H9 (cell line): Measurements from ENCODE around the gene ZC3HAV1. TPM values are rescaled to one million over a fixed set of nuclear protein-coding genes. Genes with fewer than 3 reads are reported as not detected.

ENCODE experiments used
- DNase-seq: peaks from one replicate; pipeline ENCODE4 v3.0.0-alpha.2; 2017
- H2AFZ ChIP-seq: one replicate; pipeline ENCODE4 v1.6.1; 2013; ENCODE audit warnings: mild to moderate bottlenecking, low read length, control low read depth, moderate library complexity
- H2AK5ac ChIP-seq: 2 replicates; pipeline ENCODE4 v1.6.1; 2013; ENCODE audit warnings: low read length, control low read depth, mixed read lengths; ENCODE audit not compliant: insufficient read length
- H2BK120ac ChIP-seq: one replicate; pipeline ENCODE4 v1.6.1; 2013; ENCODE audit warnings: low read depth, mild to moderate bottlenecking, low read length, control low read depth, inconsistent platforms; ENCODE audit not compliant: poor library complexity, severe bottlenecking
- H2BK12ac ChIP-seq: 2 replicates; pipeline ENCODE4 v1.6.1; 2013; ENCODE audit warnings: low read length, control low read depth, mixed read lengths, low read depth; ENCODE audit not compliant: insufficient read length
- H2BK15ac ChIP-seq: 2 replicates; pipeline ENCODE4 v1.6.1; 2013; ENCODE audit warnings: low read depth, low read length, control low read depth
- H2BK20ac ChIP-seq: one replicate; pipeline ENCODE4 v1.6.1; 2013; ENCODE audit warnings: low read depth, mild to moderate bottlenecking, low read length, control low read depth, inconsistent platforms; ENCODE audit not compliant: poor library complexity, severe bottlenecking
- H2BK5ac ChIP-seq: 2 replicates; pipeline ENCODE4 v1.6.1; 2013; ENCODE audit warnings: low read length, control low read depth, mixed read lengths; ENCODE audit not compliant: insufficient read length
- H3K14ac ChIP-seq: 2 replicates; pipeline ENCODE4 v1.6.1; 2013; ENCODE audit warnings: low read length, control low read depth; ENCODE audit not compliant: insufficient read depth
- H3K18ac ChIP-seq: 2 replicates; pipeline ENCODE4 v1.6.1; 2013; ENCODE audit warnings: low read depth, mild to moderate bottlenecking, mixed read lengths, low read length, control low read depth; ENCODE audit not compliant: insufficient read length
- H3K23ac ChIP-seq: 2 replicates; pipeline ENCODE4 v1.6.1; 2013; ENCODE audit warnings: low read length, control low read depth, mixed read lengths, low read depth; ENCODE audit not compliant: insufficient read length
- H3K23me2 ChIP-seq: 2 replicates; pipeline ENCODE4 v1.6.1; 2013; ENCODE audit warnings: low read depth, mild to moderate bottlenecking, mixed read lengths, low read length, control low read depth; ENCODE audit not compliant: insufficient read length, poor library complexity, severe bottlenecking
- H3K27ac ChIP-seq: 2 replicates; pipeline ENCODE4 v1.5.1; 2013; ENCODE audit warnings: low read length, control low read depth, mixed read lengths, low read depth; ENCODE audit not compliant: insufficient read length
- H3K27me3 ChIP-seq: 2 replicates; pipeline ENCODE4 v1.6.1; 2013; ENCODE audit warnings: low read length, control low read depth, inconsistent platforms; ENCODE audit not compliant: insufficient read depth
- H3K4ac ChIP-seq: 2 replicates; pipeline ENCODE4 v1.6.1; 2013; ENCODE audit warnings: low read depth, mild to moderate bottlenecking, control low read depth, inconsistent platforms, low read length, moderate library complexity
- H3K4me1 ChIP-seq: 2 replicates; pipeline ENCODE4 v1.6.1; 2013; ENCODE audit warnings: low read length, control low read depth, inconsistent platforms; ENCODE audit not compliant: insufficient read depth
- H3K4me2 ChIP-seq: 2 replicates; pipeline ENCODE4 v1.6.1; 2013; ENCODE audit warnings: low read length, control low read depth, mixed read lengths; ENCODE audit not compliant: insufficient read length, insufficient read depth
- H3K56ac ChIP-seq: 2 replicates; pipeline ENCODE4 v1.6.1; 2013; ENCODE audit warnings: low read depth, mild to moderate bottlenecking, mixed read lengths, low read length, control low read depth; ENCODE audit not compliant: insufficient read length
- H3K79me1 ChIP-seq: 2 replicates; pipeline ENCODE4 v1.6.1; 2013; ENCODE audit warnings: low read depth, mild to moderate bottlenecking, moderate library complexity, low read length, control low read depth, inconsistent platforms; ENCODE audit not compliant: insufficient read depth, poor library complexity, severe bottlenecking
- H3K79me2 ChIP-seq: 2 replicates; pipeline ENCODE4 v1.6.1; 2013; ENCODE audit warnings: low read length, control low read depth, inconsistent platforms; ENCODE audit not compliant: insufficient read depth
- H3K9ac ChIP-seq: 2 replicates; pipeline ENCODE4 v1.6.1; 2013; ENCODE audit warnings: low read length, control low read depth, mixed read lengths; ENCODE audit not compliant: insufficient read length; ENCODE audit errors: extremely low read depth
- H3K9me3 ChIP-seq: one replicate; pipeline ENCODE4 v1.6.1; 2013; ENCODE audit warnings: low read depth, low read length, inconsistent platforms; ENCODE audit not compliant: control insufficient read depth
- H3T11ph ChIP-seq: one replicate; pipeline ENCODE4 v1.6.1; 2013; ENCODE audit warnings: mild to moderate bottlenecking, low read length, control low read depth, inconsistent platforms
- H4K20me1 ChIP-seq: one replicate; pipeline ENCODE4 v1.6.1; 2013; ENCODE audit not compliant: control insufficient read depth, insufficient read length, insufficient read depth
- H4K5ac ChIP-seq: 2 replicates; pipeline ENCODE4 v1.6.1; 2013; ENCODE audit warnings: low read depth, mild to moderate bottlenecking, mixed read lengths, low read length, control low read depth; ENCODE audit not compliant: insufficient read length
- H4K8ac ChIP-seq: replicated peaks from 2 replicates; pipeline ENCODE4 v1.6.1; 2013; ENCODE audit warnings: low read length, control low read depth, mixed read lengths, low read depth; ENCODE audit not compliant: insufficient read length
- H4K91ac ChIP-seq: 2 replicates; pipeline ENCODE4 v1.6.1; 2013; ENCODE audit warnings: low read depth, mild to moderate bottlenecking, moderate library complexity, mixed read lengths, low read length, control low read depth; ENCODE audit not compliant: insufficient read length
- H3K27ac Mint-ChIP-seq, 3 experiments: 2 replicates in 2 of 3; 3 replicates in 1 of 3; pipeline ENCODE4 v1.8.0; 2020 to 2021; ENCODE audit warnings: mixed read lengths in 3 of 3, mild to moderate bottlenecking in 1 of 3, moderate library complexity in 1 of 3
- H3K27me3 Mint-ChIP-seq: 2 replicates; pipeline ENCODE4 v1.8.0; 2021; ENCODE audit warnings: low read depth, mild to moderate bottlenecking, moderate library complexity, mixed read lengths
- H3K36me3 Mint-ChIP-seq, 3 experiments: 2 replicates in 2 of 3; 3 replicates in 1 of 3; pipeline ENCODE4 v1.8.0; 2020 to 2021; ENCODE audit warnings: low read depth in 3 of 3, mixed read lengths in 3 of 3; ENCODE audit not compliant: insufficient read depth in 1 of 3
- H3K4me1 Mint-ChIP-seq, 2 experiments: 2 replicates each; pipeline ENCODE4 v1.8.0; 2020; ENCODE audit warnings: mixed read lengths in 2 of 2
- H3K4me3 Mint-ChIP-seq, 2 experiments: 2 replicates in 1 of 2; 3 replicates in 1 of 2; pipeline ENCODE4 v1.8.0; 2020 to 2021; ENCODE audit warnings: mild to moderate bottlenecking in 2 of 2, mixed read lengths in 2 of 2, moderate library complexity in 1 of 2
- H3K9me3 Mint-ChIP-seq, 2 experiments: 2 replicates in 1 of 2; 3 replicates in 1 of 2; pipeline ENCODE4 v1.8.0; 2020; ENCODE audit warnings: mild to moderate bottlenecking in 2 of 2, mixed read lengths in 2 of 2, moderate library complexity in 1 of 2
- WGBS: extraction: QIAGEN DNeasy Blood & Tissue Kit; methylation state at CpG from one replicate; pipeline ENCODE4 v1.1.7; 2013; ENCODE audit warnings: missing lambda C conversion rate, low lambda C conversion rate, mixed read lengths; ENCODE audit not compliant: insufficient read length; ENCODE audit errors: extremely low coverage; 5-methylcytosine and 5-hydroxymethylcytosine counted together
- total RNA-seq: library from RNA; stranded (reverse); gene quantifications from 2 replicates; pipeline ENCODE4 v1.2.1, GENCODE V29; 2021
- TF ChIP-seq, protein P1 (sequence below): fragments of 200-600 bp; sonication (generic); conservative IDR thresholded peaks from 3 replicates; pipeline ENCODE4 v1.8.0; 2021; ENCODE audit warnings: antibody characterized with exemption, mild to moderate bottlenecking

The ZC3HAV1 gene
- total RNA-seq, 1 experiment from 2014 or later, result 32.8 TPM

DNA sequence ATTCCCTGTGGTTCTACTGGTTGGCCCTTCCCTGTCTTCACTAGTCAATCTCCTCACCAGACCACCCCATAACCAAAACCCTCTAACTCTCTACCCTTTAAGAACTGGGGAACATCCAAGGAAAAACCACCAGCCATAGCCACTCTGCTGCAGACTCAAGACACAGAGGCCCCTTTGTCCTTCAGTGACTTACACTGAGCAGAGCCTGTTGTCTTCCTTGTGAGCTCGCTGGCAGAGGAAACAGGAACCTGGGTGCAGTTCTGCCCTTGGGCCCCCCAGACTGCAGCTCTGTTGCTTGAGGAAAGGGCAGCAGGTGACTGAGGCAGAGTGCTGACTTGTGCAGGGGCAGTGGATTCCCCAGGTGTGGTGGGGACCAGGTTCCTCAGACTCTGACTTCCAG, 30.6 kb downstream of the ZC3HAV1 start:
- Mint-ChIP-seq H3K36me3 (peaks cover 23 to 74% (median 34%) of the 10 kb centered on the region in 3 experiments; a peak in 6 of 7 replicates), H3K27ac (no peak overlapping the region; a peak in 1 of 7 replicates)
- H2BK15ac ChIP-seq, result no peak overlapping the region

More for the DNA sequence above, 30.6 kb downstream of the ZC3HAV1 start:
- Mint-ChIP-seq H3K4me3 (no peak overlapping the region), H3K4me1 (peaks cover 0 to 2% of the 10 kb centered on the region in 2 experiments; a peak in 1 of 4 replicates), H3K27me3 (no peaks in the 10 kb centered on the region), H3K9me3 (no peaks in the 10 kb centered on the region)
- no peak overlapping the region for H3K14ac ChIP-seq
- no peak overlapping the region for H3T11ph ChIP-seq
- no peak overlapping the region for H2BK120ac ChIP-seq
- H3K4me1 ChIP-seq, result no peaks in the 10 kb centered on the region
- H3K4me2 ChIP-seq, result no peak overlapping the region
- no CpG with 5 or more reads among the region's 1 CpG for WGBS
- no peak overlapping the region for H2AK5ac ChIP-seq
- no peaks in the 10 kb centered on the region for H3K79me1 ChIP-seq
- H4K91ac ChIP-seq, result no peak overlapping the region
- H2BK5ac ChIP-seq, result no peak overlapping the region
- TF ChIP-seq, protein P1, sequence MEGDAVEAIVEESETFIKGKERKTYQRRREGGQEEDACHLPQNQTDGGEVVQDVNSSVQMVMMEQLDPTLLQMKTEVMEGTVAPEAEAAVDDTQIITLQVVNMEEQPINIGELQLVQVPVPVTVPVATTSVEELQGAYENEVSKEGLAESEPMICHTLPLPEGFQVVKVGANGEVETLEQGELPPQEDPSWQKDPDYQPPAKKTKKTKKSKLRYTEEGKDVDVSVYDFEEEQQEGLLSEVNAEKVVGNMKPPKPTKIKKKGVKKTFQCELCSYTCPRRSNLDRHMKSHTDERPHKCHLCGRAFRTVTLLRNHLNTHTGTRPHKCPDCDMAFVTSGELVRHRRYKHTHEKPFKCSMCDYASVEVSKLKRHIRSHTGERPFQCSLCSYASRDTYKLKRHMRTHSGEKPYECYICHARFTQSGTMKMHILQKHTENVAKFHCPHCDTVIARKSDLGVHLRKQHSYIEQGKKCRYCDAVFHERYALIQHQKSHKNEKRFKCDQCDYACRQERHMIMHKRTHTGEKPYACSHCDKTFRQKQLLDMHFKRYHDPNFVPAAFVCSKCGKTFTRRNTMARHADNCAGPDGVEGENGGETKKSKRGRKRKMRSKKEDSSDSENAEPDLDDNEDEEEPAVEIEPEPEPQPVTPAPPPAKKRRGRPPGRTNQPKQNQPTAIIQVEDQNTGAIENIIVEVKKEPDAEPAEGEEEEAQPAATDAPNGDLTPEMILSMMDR, result no peak
- no peak overlapping the region for H4K5ac ChIP-seq
- no peaks in the 10 kb centered on the region for H3K9me3 ChIP-seq
- no peaks in the 10 kb centered on the region for H4K20me1 ChIP-seq
- H2AFZ ChIP-seq, result no peak overlapping the region
- no peak overlapping the region for H2BK12ac ChIP-seq
- no peaks in the 10 kb centered on the region for H3K23me2 ChIP-seq
- H3K79me2 ChIP-seq, result no peaks in the 10 kb centered on the region
- H3K18ac ChIP-seq, result no peak overlapping the region
- no peak overlapping the region for H3K4ac ChIP-seq
- no peak overlapping the region for H3K27ac ChIP-seq
- H3K56ac ChIP-seq, result no peak overlapping the region
- no peak overlapping the region for H3K23ac ChIP-seq
- H2BK20ac ChIP-seq, result no peak overlapping the region
- DNase-seq, result no peak
- H3K9ac ChIP-seq, result no peak overlapping the region
- H3K27me3 ChIP-seq, result no peaks in the 10 kb centered on the region
- H4K8ac ChIP-seq, result no peak overlapping the region
